NB4 (cell line): ENCODE data around the gene MED26.

Experiments
- CTCF ChIP-seq: IDR thresholded peaks from one replicate; pipeline ENCODE4 v1.5.1; 2012; ENCODE audit warnings: low read depth, low read length
- MAX ChIP-seq: IDR thresholded peaks from 2 replicates; pipeline ENCODE4 v1.6.1; 2011; ENCODE audit warnings: low read depth, low read length
- MYC ChIP-seq: IDR thresholded peaks from 2 replicates; pipeline ENCODE4 v1.6.1; 2011; ENCODE audit warnings: low read depth, low read length
- POLR2A ChIP-seq: IDR thresholded peaks from 2 replicates; pipeline ENCODE4 v1.6.1; 2011; ENCODE audit warnings: mild to moderate bottlenecking; ENCODE audit not compliant: insufficient read length; ENCODE audit errors: extremely low read depth

GRCh38 chr19:16588824-16589577, 39.0 kb downstream of the MED26 start:
- no peak for TF ChIP-seq POLR2A
- no peak for TF ChIP-seq CTCF
- no peak for TF ChIP-seq MAX
- no peak for TF ChIP-seq MYC
